Measurements from ENCODE around the gene UNC79. TPM values are rescaled to one million over a fixed set of nuclear protein-coding genes. Genes with fewer than 3 reads are reported as not detected.

The UNC79 gene
- total RNA-seq, 4 donors from 2014 or later: 0.30 TPM; not detected in 3

GRCh38 chr14:93456356-93456755 lies 25.6 kb downstream of the UNC79 start:
- Histone ChIP-seq H3K36me3 (no peaks in the 10 kb centered on the region), H3K27ac (no peak overlapping the region), H3K4me3 (no peak overlapping the region), H3K4me1 (no peaks in the 10 kb centered on the region), H3K27me3 (peaks cover 3% of the 10 kb centered on the region), H3K9me3 (no peaks in the 10 kb centered on the region)
- TF ChIP-seq POLR2A (IDR thresholded peaks at IDR 0.05) (no peak), EP300 (IDR thresholded peaks at IDR 0.05) (no peak), CTCF (IDR thresholded peaks at IDR 0.05) (no peak), POLR2AphosphoS5 (IDR thresholded peaks at IDR 0.05) (no peak)
- DNase-seq (ENCODE audit: low spot score in 2 of 2): no peak

- Histone ChIP-seq H3K9me3 (no peaks in the 10 kb centered on the region), H3K4me3 (no peak overlapping the region), H3K4me1 (no peaks in the 10 kb centered on the region), H3K27me3 (peaks cover 3% of the 10 kb centered on the region), H3K27ac (no peak overlapping the region), H3K36me3 (no peaks in the 10 kb centered on the region)
- 95% methylated on average over 1 of the region's 1 CpG for WGBS
- TF ChIP-seq EP300 (IDR thresholded peaks at IDR 0.05) (no peak), POLR2AphosphoS5 (IDR thresholded peaks at IDR 0.05) (no peak), POLR2A (IDR thresholded peaks at IDR 0.05) (no peak), CTCF (IDR thresholded peaks at IDR 0.05) (no peak)
- DNase-seq (ENCODE audit: low spot score in 2 of 2): no peak
Observed at GRCh38 chr14:93458234-93458633, 27.5 kb downstream of the UNC79 start.

- Histone ChIP-seq H3K9me3 (no peaks in the 10 kb centered on the region), H3K27ac (no peak overlapping the region), H3K4me1 (no peaks in the 10 kb centered on the region), H3K4me3 (no peak overlapping the region), H3K36me3 (no peaks in the 10 kb centered on the region), H3K27me3 (peaks cover 3% of the 10 kb centered on the region)
- WGBS: 46% methylated on average over 3 of the region's 3 CpGs
- no peak for TF ChIP-seq POLR2A (IDR thresholded peaks at IDR 0.05)
- TF ChIP-seq POLR2AphosphoS5 (IDR thresholded peaks at IDR 0.05): no peak
- TF ChIP-seq CTCF (IDR thresholded peaks at IDR 0.05): no peak
- DNase-seq (ENCODE audit: low spot score in 2 of 2): no peak
Observed at GRCh38 chr14:93462479-93462878, 31.7 kb downstream of the UNC79 start.

- no peak for DNase-seq (ENCODE audit: low spot score in 2 of 2)
- TF ChIP-seq EP300 (IDR thresholded peaks at IDR 0.05): no peak
- TF ChIP-seq POLR2A (IDR thresholded peaks at IDR 0.05): no peak
- TF ChIP-seq CTCF (IDR thresholded peaks at IDR 0.05): no peak
- no peak for TF ChIP-seq POLR2AphosphoS5 (IDR thresholded peaks at IDR 0.05)
- H3K36me3 ChIP-seq: no peaks in the 10 kb centered on the region
- 62% methylated on average over 5 of the region's 5 CpGs for WGBS
- no peak overlapping the region for H3K27ac ChIP-seq
- no peaks in the 10 kb centered on the region for H3K27me3 ChIP-seq
- no peaks in the 10 kb centered on the region for H3K4me1 ChIP-seq
- no peak overlapping the region for H3K4me3 ChIP-seq
- no peaks in the 10 kb centered on the region for H3K9me3 ChIP-seq
Observed at GRCh38 chr14:93464271-93464670, 33.5 kb downstream of the UNC79 start.

- no peak overlapping the region for H3K4me3 ChIP-seq
- no peak overlapping the region for H3K27ac ChIP-seq
- no peaks in the 10 kb centered on the region for H3K36me3 ChIP-seq
- H3K27me3 ChIP-seq: peaks cover 3% of the 10 kb centered on the region
- DNase-seq (ENCODE audit: low spot score in 2 of 2): no peak
- H3K9me3 ChIP-seq: no peaks in the 10 kb centered on the region
- WGBS: 78% methylated on average over 6 of the region's 6 CpGs
- H3K4me1 ChIP-seq: no peaks in the 10 kb centered on the region
- TF ChIP-seq POLR2AphosphoS5 (IDR thresholded peaks at IDR 0.05) (no peak), EP300 (IDR thresholded peaks at IDR 0.05) (no peak), CTCF (IDR thresholded peaks at IDR 0.05) (no peak)
Observed at GRCh38 chr14:93475471-93475870, 44.7 kb downstream of the UNC79 start.
